HCT116 (cell line): ENCODE data around the gene SOS1. TPM values are rescaled to one million over a fixed set of nuclear protein-coding genes. Genes with fewer than 3 reads are reported as not detected.

ENCODE experiments used
- ATAC-seq: fragments of 200-7000 bp; cut with Tn5 transposase; 2 replicates; pipeline ENCODE4 v1.9.1; 2020; ENCODE audit warnings: mild to moderate bottlenecking, moderate library complexity
- BruUV-seq: library from RNA; stranded (reverse); fragments of 400-500 nt; replicated peaks from 2 replicates; lab custom pipeline; 2021; lab: Mats Ljungman, UMichigan
- CTCF ChIA-PET: fragments of 300-600 bp; sonication (Branson Sonifier 250); formaldehyde crosslinking; loops from one replicate; lab custom pipeline; 2021; ENCODE audit warnings: antibody characterized with exemption; lab: Charles Lee
- POLR2A ChIA-PET: fragments of 300-600, 350-600 bp; sonication (Branson Sonifier 250); formaldehyde crosslinking; loops from one replicate; lab custom pipeline; 2021; ENCODE audit warnings: antibody characterized with exemption; lab: Charles Lee
- RAD21 ChIA-PET, 2 experiments: fragments of 300-600 bp; sonication (Branson Sonifier 250); formaldehyde crosslinking; loops; one replicate each; lab custom pipeline; 2023; ENCODE audit warnings: low total read pairs in 2 of 2; ENCODE audit not compliant: uncharacterized antibody in 2 of 2, unreplicated experiment in 2 of 2, low non-redundant PET in 1 of 2; lab: Charles Lee
- DNase-seq: peaks from one replicate; pipeline ENCODE4 v3.0.0-alpha.2; 2010; ENCODE audit warnings: low read depth, low spot score
- H2AFZ ChIP-seq: fragments of 200-600 bp; shearing (Covaris generic), sonication (generic); 2 replicates; pipeline ENCODE4 v1.6.1; 2017; ENCODE audit warnings: low read depth, mixed run types, mixed read lengths, antibody characterized with exemption, low read length; ENCODE audit not compliant: poor library complexity, severe bottlenecking
- H3K27ac ChIP-seq: 2 replicates; pipeline ENCODE4 v1.5.1; 2012; ENCODE audit warnings: low read depth, low read length
- H3K27me3 ChIP-seq: fragments of 200-600 bp; sonication (generic); 2 replicates; pipeline ENCODE4 v1.6.1; 2016; ENCODE audit warnings: mixed run types, low read length, mixed read lengths; ENCODE audit not compliant: insufficient read depth
- H3K36me3 ChIP-seq, 2 experiments: fragments of 200-500 bp in 1 of 2; fragments of 200-600 bp in 1 of 2; sonication (Bioruptor generic) in 1 of 2; sonication (generic) in 1 of 2; 2 replicates each; pipeline versions ENCODE4 v1.5.1 to v1.6.1; 2014 to 2016; ENCODE audit warnings: low read length in 2 of 2, inconsistent platforms in 1 of 2, mixed read lengths in 1 of 2, mixed run types in 1 of 2; ENCODE audit not compliant: insufficient read depth in 2 of 2, control insufficient read depth in 1 of 2
- H3K4me1 ChIP-seq, 2 experiments: fragments of 200-600 bp in 1 of 2; sonication (generic) in 1 of 2; 2 replicates each; pipeline versions ENCODE4 v1.5.1 to v1.6.1; 2012 to 2017; ENCODE audit warnings: low read length in 2 of 2, inconsistent platforms in 1 of 2, mild to moderate bottlenecking in 1 of 2, mixed read lengths in 1 of 2, mixed run types in 1 of 2, moderate library complexity in 1 of 2; ENCODE audit not compliant: insufficient read depth in 2 of 2, control insufficient read depth in 1 of 2
- H3K4me2 ChIP-seq: fragments of 200-600 bp; sonication (generic); 2 replicates; pipeline ENCODE4 v1.6.1; 2017; ENCODE audit warnings: mixed run types, low read length, mixed read lengths
- H3K4me3 ChIP-seq, 2 experiments: fragments of 200-600 bp in 1 of 2; sonication (generic) in 1 of 2; replicated peaks in 1 of 2; 2 replicates each; pipeline ENCODE4 v1.5.1; 2011 to 2016; ENCODE audit warnings: low read length in 2 of 2, control low read depth in 1 of 2, low read depth in 1 of 2, mild to moderate bottlenecking in 1 of 2, mixed read lengths in 1 of 2, mixed run types in 1 of 2
- H3K79me2 ChIP-seq: fragments of 200-600 bp; sonication (generic); 2 replicates; pipeline ENCODE4 v1.6.1; 2017; ENCODE audit warnings: mild to moderate bottlenecking, mixed run types, low read length, moderate library complexity, mixed read lengths; ENCODE audit not compliant: insufficient read depth
- H3K9ac ChIP-seq: fragments of 200-600 bp; sonication (generic); 2 replicates; pipeline ENCODE4 v1.6.1; 2016; ENCODE audit warnings: low read length, mixed read lengths
- H3K9me2 ChIP-seq: fragments of 200-600 bp; sonication (generic), shearing (Covaris generic); 2 replicates; pipeline ENCODE4 v1.6.1; 2017; ENCODE audit warnings: mixed run types, mild to moderate bottlenecking, moderate library complexity; ENCODE audit not compliant: insufficient read depth
- H3K9me3 ChIP-seq, 2 experiments: fragments of 200-500 bp in 1 of 2; fragments of 200-600 bp in 1 of 2; sonication (Bioruptor generic) in 1 of 2; sonication (generic) in 1 of 2; 2 replicates each; pipeline ENCODE4 v1.6.1; 2014 to 2017; ENCODE audit warnings: low read length in 2 of 2, mixed read lengths in 2 of 2, inconsistent platforms in 1 of 2, low read depth in 1 of 2, mild to moderate bottlenecking in 1 of 2, mixed run types in 1 of 2, moderate library complexity in 1 of 2; ENCODE audit not compliant: control insufficient read depth in 1 of 2, insufficient read depth in 1 of 2
- H4K20me1 ChIP-seq: fragments of 200-600 bp; sonication (generic), shearing (Covaris generic); 2 replicates; pipeline ENCODE4 v1.6.1; 2017; ENCODE audit warnings: mixed run types, mild to moderate bottlenecking, moderate library complexity; ENCODE audit not compliant: insufficient read depth
- ATF3 ChIP-seq: IDR thresholded peaks from 2 replicates; pipeline ENCODE4 v1.6.1; 2012
- CBX3 ChIP-seq: IDR thresholded peaks from 2 replicates; pipeline ENCODE4 v1.6.1; 2012; ENCODE audit warnings: low read depth
- CEBPB ChIP-seq: IDR thresholded peaks from 2 replicates; pipeline ENCODE4 v1.6.1; 2012; ENCODE audit warnings: low read depth
- EGR1 ChIP-seq: IDR thresholded peaks from 2 replicates; pipeline ENCODE4 v1.6.1; 2012; ENCODE audit warnings: low read depth
- EZH2 ChIP-seq: fragments of 200-600 bp; sonication (generic); IDR thresholded peaks from 2 replicates; pipeline ENCODE4 v1.6.1; 2017; ENCODE audit warnings: antibody characterized with exemption, mixed run types
- EZH2phosphoT487 ChIP-seq: fragments of 200-600 bp; IDR thresholded peaks from 2 replicates; pipeline ENCODE4 v1.6.1; 2018; ENCODE audit warnings: antibody characterized with exemption, borderline replicate concordance
- FOSL1 ChIP-seq: IDR thresholded peaks from 2 replicates; pipeline ENCODE4 v1.6.1; 2012; ENCODE audit warnings: low read depth
- MAX ChIP-seq: IDR thresholded peaks from 2 replicates; pipeline ENCODE4 v1.6.1; 2012
- POLR2A ChIP-seq: IDR thresholded peaks from 2 replicates; pipeline ENCODE4 v1.7.0; 2011; ENCODE audit warnings: borderline replicate concordance; ENCODE audit not compliant: insufficient read depth, insufficient read length; ENCODE audit errors: extremely low read depth
- POLR2AphosphoS5 ChIP-seq: IDR thresholded peaks from 2 replicates; pipeline ENCODE4 v1.6.1; 2011; ENCODE audit warnings: mild to moderate bottlenecking, low read depth, low read length, moderate library complexity
- RAD21 ChIP-seq: IDR thresholded peaks from 2 replicates; pipeline ENCODE4 v1.6.1; 2012; ENCODE audit warnings: low read depth, mild to moderate bottlenecking
- SP1 ChIP-seq: IDR thresholded peaks from 2 replicates; pipeline ENCODE4 v1.6.1; 2012; ENCODE audit warnings: low read depth
- SRF ChIP-seq: IDR thresholded peaks from 2 replicates; pipeline ENCODE4 v1.6.1; 2012; ENCODE audit warnings: low read depth
- ZBTB33 ChIP-seq: IDR thresholded peaks from 2 replicates; pipeline ENCODE4 v1.6.1; 2011; ENCODE audit warnings: mild to moderate bottlenecking, low read length, moderate library complexity; ENCODE audit not compliant: insufficient replicate concordance; ENCODE audit errors: extremely low read depth
- ZFX ChIP-seq: fragments of 450-650 bp; IDR thresholded peaks from 2 replicates; pipeline ENCODE4 v1.6.1; 2017
- ZNF274 ChIP-seq: fragments of 200-500 bp; sonication (Bioruptor generic); IDR thresholded peaks from 2 replicates; pipeline ENCODE4 v1.6.1; 2014; ENCODE audit warnings: mild to moderate bottlenecking, low read depth, low read length, inconsistent platforms
- intact Hi-C: fragments of 100-400 bp; cut with micrococcal nuclease; formaldehyde crosslinking; loops from 2 replicates; pipeline ENCODE4 v1.10.0; 2022
- total RNA-seq: library from RNA; stranded (reverse); gene quantifications from one replicate; pipeline ENCODE4 v1.2.1, GENCODE V29; 2021; ENCODE audit not compliant: unreplicated experiment

The SOS1 gene
- total RNA-seq, 1 experiment from 2014 or later: 19.4 TPM

GRCh38 chr2:38978296-38978903 lies 142.5 kb downstream of the SOS1 start (continued):
- TF ChIP-seq EZH2 (no peak), EGR1 (no peak), SP1 (no peak), ZNF274 (no peak), POLR2A (no peak), RAD21 (no peak), ZBTB33 (no peak), CEBPB (no peak), ATF3 (no peak), MAX (no peak), FOSL1 (no peak), ZFX (no peak), CBX3 (no peak), EZH2phosphoT487 (no peak)

- no peak for DNase-seq
- RAD21 ChIA-PET: no interaction called here
Observed at GRCh38 chr2:38977047-38977446, 143.8 kb downstream of the SOS1 start.

More at GRCh38 chr2:38977047-38977446, 143.8 kb downstream of the SOS1 start:
- H3K79me2 ChIP-seq: no peaks in the 10 kb centered on the region
- ChIA-PET CTCF (no interaction called here), POLR2A (no interaction called here)
- TF ChIP-seq ATF3 (no peak), EZH2phosphoT487 (no peak), MAX (no peak), SRF (no peak), CEBPB (no peak), POLR2AphosphoS5 (no peak), FOSL1 (no peak), EGR1 (no peak), EZH2 (no peak), POLR2A (no peak)
- H3K4me3 ChIP-seq: no peak overlapping the region
- H3K36me3 ChIP-seq: no peaks in the 10 kb centered on the region
- no peaks in the 10 kb centered on the region for H3K27me3 ChIP-seq
- H3K4me1 ChIP-seq: no peaks in the 10 kb centered on the region
- H4K20me1 ChIP-seq: no peaks in the 10 kb centered on the region
- intact Hi-C loops: no loop called here
- ATAC-seq: no peak
- H2AFZ ChIP-seq: no peak overlapping the region
- no peak overlapping the region for H3K4me2 ChIP-seq
- H3K9me3 ChIP-seq: no peaks in the 10 kb centered on the region
- no peaks in the 10 kb centered on the region for H3K9me2 ChIP-seq
- no peak overlapping the region for H3K27ac ChIP-seq
- no peak overlapping the region for H3K9ac ChIP-seq
- BruUV-seq: no TSS peak
